Spleen (tissue), 7 donors: Measurements from ENCODE around the gene OTUD3.

Experiments used
- CTCF ChIP-seq, 11 experiments: fragments of 200-600 bp in 7 of 11; fragments of 450-650 bp in 4 of 11; sonication (generic) in 4 of 11; IDR thresholded peaks in 8 of 11; conservative IDR thresholded peaks in 3 of 11; 1 replicate in 7 of 11; 2 replicates in 4 of 11; pipeline versions ENCODE4 v1.4.0 to v1.8.0; 2016 to 2021; ENCODE audit warnings: antibody characterized with exemption in 11 of 11, inconsistent platforms in 4 of 11, mild to moderate bottlenecking in 1 of 11
- POLR2A ChIP-seq, 3 donors: fragments of 450-650 bp; IDR thresholded peaks; one replicate each; pipeline ENCODE4 v1.5.1; 2017; ENCODE audit warnings: antibody characterized with exemption in 3 of 3, mild to moderate bottlenecking in 1 of 3
- donor health status: DM: no; HTN: no; CAD: no; lungs with moderate emphysema.
- donor health status: DM: no; HTN: no; CAD: no.
- donor health status: DM: no; HTN: no; CAD: no.

GRCh38 chr1:19879661-19880060 is 2.5 kb upstream of the OTUD3 start:
- TF ChIP-seq POLR2A (IDR thresholded peaks at IDR 0.05) (no peak), CTCF (IDR thresholded peaks at IDR 0.05 in 8 of 11, conservative IDR thresholded peaks at IDR 0.05 in 3 of 11) (no peak)
